GM06990 (cell line): ENCODE data around the gene PDS5B.

ENCODE experiments used
- DNase-seq: peaks from one replicate; pipeline ENCODE4 v3.0.0-alpha.2; 2011; ENCODE audit not compliant: insufficient read length; ENCODE audit errors: extremely low read depth
- H3K27me3 ChIP-seq: replicated peaks from 2 replicates; pipeline ENCODE4 v1.6.0; 2011; ENCODE audit warnings: low read length; ENCODE audit not compliant: control insufficient read depth, insufficient read depth
- H3K36me3 ChIP-seq: 2 replicates; pipeline ENCODE4 v1.5.1; 2011; ENCODE audit warnings: low read length; ENCODE audit not compliant: control insufficient read depth, insufficient read depth
- H3K4me3 ChIP-seq: replicated peaks from 2 replicates; pipeline ENCODE4 v1.5.1; 2011; ENCODE audit warnings: low read depth, mild to moderate bottlenecking, control low read depth, low read length
- CTCF ChIP-seq: IDR thresholded peaks from 2 replicates; pipeline ENCODE4 v1.5.1; 2011; ENCODE audit warnings: low read length, control low read depth, mild to moderate bottlenecking, inconsistent platforms; ENCODE audit not compliant: insufficient read depth, poor library complexity, severe bottlenecking

The PDS5B gene

GRCh38 chr13:32781906-32782305 is 195.7 kb downstream of the PDS5B start:
- Histone ChIP-seq H3K36me3 (no peaks in the 10 kb centered on the region), H3K4me3 (no peak overlapping the region), H3K27me3 (no peaks in the 10 kb centered on the region)
- DNase-seq = no peak
- TF ChIP-seq CTCF = no peak

GRCh38 chr13:32783067-32783466 is 196.8 kb downstream of the PDS5B start:
- no peak for TF ChIP-seq CTCF
- no peaks in the 10 kb centered on the region for H3K36me3 ChIP-seq
- no peak overlapping the region for H3K4me3 ChIP-seq
- no peaks in the 10 kb centered on the region for H3K27me3 ChIP-seq
- DNase-seq = no peak

GRCh38 chr13:32790731-32791130 is 204.5 kb downstream of the PDS5B start:
- Histone ChIP-seq H3K27me3 (no peaks in the 10 kb centered on the region), H3K36me3 (no peaks in the 10 kb centered on the region; the same call in 1 of the 2 replicates), H3K4me3 (no peak overlapping the region)
- peak; percentile 9 for TF ChIP-seq CTCF
- DNase-seq = no peak

- peak; percentile 24 for DNase-seq
- Histone ChIP-seq H3K27me3 (no peaks in the 10 kb centered on the region), H3K4me3 (no peak overlapping the region), H3K36me3 (no peaks in the 10 kb centered on the region; the same call in 1 of the 2 replicates)
- no peak for TF ChIP-seq CTCF
Observed at GRCh38 chr13:32791545-32792172, 205.4 kb downstream of the PDS5B start.

GRCh38 chr13:32796754-32797153 is 210.5 kb downstream of the PDS5B start:
- Histone ChIP-seq H3K36me3 (no peaks in the 10 kb centered on the region), H3K27me3 (no peaks in the 10 kb centered on the region), H3K4me3 (no peak overlapping the region)
- no peak for DNase-seq
- TF ChIP-seq CTCF = no peak

- Histone ChIP-seq H3K27me3 (no peaks in the 10 kb centered on the region), H3K36me3 (no peaks in the 10 kb centered on the region), H3K4me3 (no peak overlapping the region)
- no peak for TF ChIP-seq CTCF
- no peak for DNase-seq
Observed at GRCh38 chr13:32802159-32802558, 215.9 kb downstream of the PDS5B start.
